Right renal pelvis (tissue), 4 donors: ENCODE data around the gene LZTR1. TPM values are rescaled to one million over a fixed set of nuclear protein-coding genes. Genes with fewer than 3 reads are reported as not detected.

Experiments
- DNase-seq, 4 donors: peaks; one replicate each; pipeline ENCODE4 v3.0.0-alpha.2; 2013; ENCODE audit warnings: low read depth in 4 of 4, low spot score in 3 of 4, missing footprints in 1 of 4
- polyA plus RNA-seq, 4 donors: library from polyadenylated mRNA; unstranded; fragments of 120-200 nt; gene quantifications; one replicate each; pipeline ENCODE4 v1.2.1, GENCODE V29; 2013; ENCODE audit not compliant: insufficient read length in 4 of 4

Gene LZTR1
- polyA plus RNA-seq, 4 donors = 43.3 to 55.0 (median 49.1) TPM

DNA sequence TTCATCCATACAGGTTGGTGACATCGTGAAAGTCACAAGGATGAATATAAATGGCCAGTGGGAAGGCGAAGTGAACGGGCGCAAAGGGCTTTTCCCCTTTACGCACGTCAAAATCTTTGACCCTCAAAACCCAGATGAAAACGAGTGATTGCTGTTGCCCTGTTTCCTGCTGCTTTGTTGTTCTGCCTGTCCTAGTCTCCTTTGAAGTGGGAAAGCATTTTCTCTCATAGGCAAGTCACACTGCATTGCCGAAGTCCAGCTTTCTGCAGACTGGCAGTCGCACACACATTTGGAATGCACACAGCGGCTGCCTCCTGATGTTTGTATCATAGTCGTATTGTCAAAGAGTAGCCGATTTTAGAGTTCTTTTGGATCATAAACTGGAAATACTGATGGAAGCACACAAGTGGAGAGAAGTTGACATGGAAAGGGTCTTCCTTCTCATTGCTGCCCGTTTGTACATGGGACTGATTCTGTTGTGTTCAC is 32.4 kb upstream of the LZTR1 start:
- no peak for DNase-seq

DNA sequence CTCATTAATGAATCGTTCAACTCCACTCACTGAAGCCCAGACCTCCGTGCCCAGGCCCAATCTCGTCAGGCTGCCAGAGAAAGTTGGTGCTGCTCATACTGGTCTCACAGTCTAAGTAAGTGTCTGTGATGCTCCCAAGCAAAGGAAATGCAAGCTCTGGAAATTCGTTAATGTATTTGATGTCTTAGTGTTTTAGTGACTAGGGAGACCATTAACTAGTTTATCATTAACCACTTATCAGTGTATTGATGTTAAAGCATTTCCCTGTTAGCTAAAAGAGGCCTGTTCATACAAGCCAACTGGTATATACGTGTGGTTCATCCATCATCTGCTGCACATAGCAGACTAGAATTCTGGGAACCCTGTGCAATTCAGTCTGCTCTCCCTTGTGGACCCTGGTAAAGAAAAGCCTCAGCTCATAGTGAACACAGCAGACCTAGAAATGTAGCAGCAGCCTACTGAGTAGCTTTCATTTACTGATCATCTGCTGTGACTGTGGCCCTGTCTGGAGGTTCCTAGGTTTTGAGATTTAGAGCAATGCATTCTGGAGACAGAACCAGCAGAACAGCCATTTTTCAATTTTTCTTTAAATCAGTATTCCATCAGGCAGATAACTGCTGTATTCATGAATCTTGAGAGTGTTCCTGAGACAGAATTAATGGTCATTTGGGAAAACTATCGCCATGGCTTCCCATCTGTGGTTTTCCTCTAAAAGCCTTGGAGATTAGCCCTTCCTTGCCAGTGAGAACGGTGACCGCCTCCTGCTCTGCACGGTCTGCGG is 30.8 kb upstream of the LZTR1 start:
- no peak for DNase-seq

DNA sequence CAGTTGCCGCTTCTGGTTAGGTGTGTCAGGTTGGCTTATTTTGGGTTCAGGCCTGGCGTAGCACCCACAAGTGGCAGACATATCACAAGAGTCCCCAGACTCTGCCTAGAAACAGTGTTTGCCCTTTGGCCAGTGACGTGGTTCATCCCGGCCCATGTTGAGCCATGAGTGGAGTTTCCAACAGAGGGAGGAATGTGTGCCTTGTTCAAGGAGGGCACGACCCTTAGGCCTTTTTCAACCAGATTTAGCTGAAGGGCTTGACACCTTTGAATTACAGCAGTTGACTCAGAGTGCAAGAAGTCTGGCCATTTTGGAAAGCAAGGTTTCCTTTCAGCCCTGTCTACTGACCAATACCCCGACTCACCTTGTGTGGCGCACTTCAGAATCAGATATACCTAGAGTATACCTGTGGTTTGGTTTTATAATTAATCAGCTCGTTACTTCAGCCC is 30.1 kb upstream of the LZTR1 start:
- DNase-seq = no peak

DNA sequence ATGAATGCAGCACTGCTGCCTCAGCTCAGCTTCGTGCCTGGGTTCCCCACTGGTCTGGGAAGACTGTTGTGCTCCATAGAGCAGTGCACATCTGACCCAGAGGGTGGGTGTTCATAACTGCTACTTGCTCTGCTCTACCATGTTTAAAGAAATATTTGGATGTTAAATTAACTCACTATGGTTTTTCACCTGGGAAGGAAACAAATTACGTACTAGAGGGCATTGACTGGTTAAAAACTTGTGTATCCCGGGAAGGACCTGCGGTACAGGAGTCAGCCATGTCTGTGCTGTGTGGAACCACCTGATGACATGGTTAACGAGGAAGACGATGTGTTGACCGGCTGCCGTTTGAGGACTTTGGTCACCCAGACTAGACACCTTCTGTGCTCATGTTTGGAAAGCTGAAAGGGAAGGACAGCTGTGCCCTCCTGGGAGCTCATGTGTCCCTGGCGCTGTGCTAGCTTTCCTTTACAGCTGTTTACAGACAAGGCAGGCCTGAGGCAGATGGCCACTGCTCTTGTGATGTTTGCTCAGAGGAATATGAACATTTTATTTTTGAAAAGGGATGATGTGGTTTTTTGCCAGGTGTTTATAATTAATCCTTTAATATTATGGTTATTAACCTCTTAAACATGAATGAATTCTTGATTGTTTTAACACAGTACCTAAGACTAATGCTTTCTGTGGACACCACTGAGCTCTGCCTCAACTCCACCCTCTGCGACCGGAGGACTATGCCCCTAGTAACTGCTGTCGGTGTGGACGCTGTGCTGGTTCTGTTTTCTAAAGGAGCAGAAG is 29.4 kb upstream of the LZTR1 start:
- DNase-seq = no peak

DNA sequence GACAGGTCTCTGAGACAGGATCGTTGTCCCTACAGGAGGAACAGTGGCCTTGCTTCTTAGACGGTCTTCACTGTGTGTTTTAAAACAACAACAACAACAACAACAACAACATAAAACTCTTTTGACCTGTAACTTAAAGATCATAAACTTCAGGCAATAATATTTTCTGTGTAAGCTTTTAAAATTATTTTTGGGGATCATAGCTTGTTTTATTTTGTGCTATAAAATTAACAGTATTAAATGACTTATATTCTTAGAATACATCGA is 28.8 kb upstream of the LZTR1 start:
- no peak for DNase-seq

DNA sequence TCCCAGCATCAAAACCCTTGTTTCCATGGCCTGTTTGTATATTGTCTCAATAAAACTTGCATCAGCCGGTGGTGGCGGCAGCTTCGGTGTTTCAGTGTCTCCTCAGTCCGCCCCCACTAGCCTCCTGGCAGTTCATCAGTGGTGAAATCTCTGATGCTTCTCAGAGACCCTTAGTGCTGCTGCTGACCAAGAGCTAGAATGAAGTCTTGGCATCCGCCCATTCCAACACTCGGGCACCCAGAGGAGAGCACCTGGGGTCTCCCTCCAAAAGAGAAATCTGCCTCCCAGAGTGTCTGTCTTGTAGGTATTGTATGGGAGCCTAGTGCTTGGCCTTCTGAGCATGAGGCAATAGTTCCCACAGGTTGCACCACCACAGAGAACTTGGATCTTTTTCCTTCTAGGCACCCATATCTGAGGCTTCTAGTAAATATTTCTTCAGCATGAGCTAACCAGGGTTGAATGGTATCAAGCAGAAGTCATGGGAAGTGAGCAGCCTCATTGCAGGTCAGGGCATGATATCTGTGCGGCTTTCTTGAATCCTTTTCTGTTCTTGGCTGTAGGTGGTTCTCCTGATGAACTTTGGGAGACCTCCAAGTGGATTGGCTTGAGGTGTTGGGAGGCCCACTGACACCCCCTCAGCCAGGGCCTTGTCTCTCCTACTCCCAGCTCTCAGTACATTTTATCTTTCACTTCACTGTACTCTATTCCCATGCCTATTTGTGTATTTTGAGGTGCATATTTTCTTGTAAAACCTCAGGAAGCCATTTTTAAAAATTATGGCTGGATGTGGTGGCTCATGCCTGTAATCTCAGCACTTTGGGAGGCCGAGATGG is 28.2 kb upstream of the LZTR1 start:
- DNase-seq = no peak

DNA sequence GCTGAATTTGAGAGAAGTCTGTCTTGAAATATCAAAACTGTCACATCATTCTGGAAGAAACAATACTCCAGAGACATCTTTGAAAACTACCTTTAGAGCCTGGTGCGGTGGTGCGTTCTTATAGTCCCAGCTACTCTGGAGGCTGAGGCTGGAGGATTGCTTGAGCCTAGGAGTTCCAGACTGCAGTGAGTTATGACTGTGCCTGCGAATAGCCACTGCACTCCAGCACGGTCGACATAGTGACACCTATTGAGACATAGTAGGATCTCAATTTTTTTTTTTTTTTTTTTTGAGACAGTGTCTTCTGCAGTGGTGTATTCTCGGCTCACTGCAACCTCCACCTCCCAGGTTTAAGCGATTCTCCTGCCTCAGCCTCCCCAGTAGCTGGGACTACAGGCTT is 26.5 kb upstream of the LZTR1 start:
- DNase-seq = no peak

DNA sequence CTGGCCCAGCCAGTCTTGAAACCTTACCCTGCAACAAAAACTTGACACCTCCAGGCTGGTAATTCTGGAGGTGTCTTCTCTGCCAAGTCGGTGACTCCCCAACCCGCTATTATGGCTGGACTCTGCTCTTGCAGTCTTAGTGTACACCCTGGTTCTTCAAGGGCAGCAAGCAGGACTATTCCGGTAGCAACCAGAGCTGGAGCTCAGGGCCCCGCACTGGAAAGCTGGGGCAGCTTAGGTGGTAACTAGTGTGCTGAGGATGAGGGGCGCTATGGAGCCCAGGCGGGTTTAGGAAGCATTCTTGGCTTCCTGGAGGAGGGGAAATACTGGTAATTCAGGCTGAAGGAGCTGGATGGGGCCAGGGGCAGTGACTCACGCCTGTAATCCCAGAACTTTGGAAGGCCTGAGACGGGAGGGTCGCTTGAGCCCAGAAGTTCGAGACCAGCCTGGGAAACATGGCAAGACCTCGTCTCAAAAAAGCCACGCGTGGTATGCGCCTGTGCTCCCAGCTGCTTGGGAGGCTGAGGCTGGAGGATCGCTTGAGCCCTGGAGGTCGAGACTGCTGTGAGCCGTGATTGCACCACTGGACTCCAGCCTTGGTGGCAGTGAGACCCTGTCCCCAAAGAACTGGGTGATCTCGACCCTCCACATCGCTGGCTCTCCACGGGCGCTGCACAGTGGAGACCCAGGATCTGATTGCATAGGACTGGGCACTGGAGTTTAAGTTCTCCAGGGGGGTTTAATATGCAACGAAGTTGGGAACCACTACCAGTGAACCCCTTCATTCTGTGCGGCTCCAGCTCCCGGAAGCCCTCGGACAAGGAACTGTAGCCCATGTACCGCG is 25.6 kb upstream of the LZTR1 start:
- DNase-seq = no peak

DNA sequence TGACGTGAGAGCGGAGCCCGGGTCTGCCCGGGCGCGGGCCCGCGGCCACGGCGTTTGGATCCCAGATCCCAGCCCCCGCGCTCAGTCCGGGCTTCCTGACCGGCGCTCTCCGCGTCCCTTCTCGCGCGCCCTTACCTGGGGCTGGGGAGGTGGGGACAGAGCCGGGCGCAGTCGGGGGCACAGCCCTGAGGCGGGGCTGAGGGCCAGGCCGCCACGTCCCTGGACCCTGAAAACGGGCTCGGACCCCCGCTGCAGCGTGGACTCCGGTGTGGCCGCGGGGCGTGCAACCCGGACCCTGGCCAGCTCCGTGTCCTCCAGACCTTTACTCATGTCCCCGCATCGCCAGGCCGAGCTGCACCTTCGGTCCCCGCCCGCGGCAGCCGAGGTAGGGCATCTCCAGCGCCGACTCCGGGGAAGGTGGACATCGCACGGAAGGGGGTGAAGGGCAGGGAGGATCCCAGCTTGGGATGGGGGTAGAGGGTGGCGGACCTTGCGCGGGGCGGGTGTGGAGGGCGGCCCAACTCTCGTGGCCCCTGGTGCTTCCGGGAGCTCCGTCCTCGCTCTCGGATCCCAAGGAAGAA is 24.9 kb upstream of the LZTR1 start:
- DNase-seq = no peak

DNA sequence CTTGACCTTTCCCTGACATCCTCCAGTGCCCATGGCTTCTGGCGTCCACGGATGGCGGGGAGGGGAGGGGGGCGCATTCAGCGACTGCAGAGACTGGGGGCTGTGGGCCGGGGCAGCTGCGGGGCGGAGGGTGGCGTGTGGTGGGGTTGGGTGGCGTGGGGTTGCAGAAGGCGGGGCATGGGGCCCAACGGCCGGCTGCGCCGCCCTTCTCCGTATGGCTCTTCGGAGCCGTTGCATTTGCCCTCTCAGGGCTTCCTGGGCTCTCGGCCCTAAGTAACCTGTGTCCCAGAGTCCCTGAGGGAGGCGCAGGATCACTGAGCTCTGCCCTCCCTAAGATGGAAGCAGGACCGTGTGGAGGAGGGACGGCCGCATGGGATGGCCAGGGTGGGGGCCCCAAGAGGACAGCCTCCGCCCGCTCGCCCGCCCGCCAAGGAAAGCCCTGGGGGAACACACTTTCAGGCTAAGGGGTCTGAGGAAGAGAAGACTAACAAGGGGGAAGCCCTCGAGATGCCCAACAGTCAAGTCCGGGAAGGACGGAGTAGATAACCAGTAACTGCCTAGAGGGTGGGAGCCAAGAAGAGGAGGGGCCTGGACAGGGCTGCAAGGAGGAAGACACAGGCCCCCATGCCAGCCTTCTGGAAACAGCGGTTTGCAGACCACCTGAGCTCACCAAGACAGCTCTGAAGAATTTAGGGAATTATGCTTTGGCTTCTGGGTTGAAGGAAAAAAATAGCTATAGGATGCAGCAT is 24.2 kb upstream of the LZTR1 start:
- DNase-seq = no peak

DNA sequence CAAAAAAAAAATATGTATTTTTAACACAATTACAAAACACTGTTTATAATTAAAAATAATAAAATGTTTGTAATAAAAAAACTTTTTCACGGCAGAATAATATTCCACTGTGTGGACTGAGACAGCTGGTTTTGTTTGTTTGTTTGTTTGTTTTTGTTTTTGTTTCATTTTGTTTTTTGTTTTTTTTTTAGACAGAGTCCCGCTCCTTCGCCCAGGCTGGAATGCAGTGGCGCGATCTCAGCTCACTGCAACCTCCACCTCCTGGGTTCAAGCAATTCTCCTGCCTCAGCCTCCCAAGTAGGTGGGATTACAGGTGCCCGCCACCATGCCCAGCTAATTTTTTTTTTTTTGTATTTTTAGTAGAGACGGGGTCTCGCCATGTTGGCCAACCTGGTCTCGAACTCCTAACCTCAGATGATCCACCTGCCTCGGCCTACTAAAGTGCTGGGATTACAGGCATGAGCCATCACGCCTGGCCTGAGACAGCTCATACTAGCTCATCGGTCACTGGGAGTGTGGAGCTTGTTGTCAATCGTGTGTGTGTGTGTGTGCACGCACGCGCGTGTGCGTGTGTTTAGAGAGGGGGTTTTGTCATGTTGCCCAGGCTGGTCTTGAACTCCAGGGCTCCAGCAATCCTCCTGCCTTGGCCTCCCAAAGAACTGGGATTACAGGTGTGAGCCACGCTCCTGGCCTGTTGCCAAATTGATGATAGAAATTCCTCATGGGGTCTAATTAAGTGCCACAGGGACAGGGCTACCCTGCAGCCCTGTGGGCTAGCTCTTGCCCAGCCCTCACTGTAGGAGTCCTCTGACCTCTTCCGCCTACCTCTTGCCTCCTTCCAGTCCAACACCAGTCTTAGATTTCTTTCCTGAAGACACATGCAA is 22.3 kb upstream of the LZTR1 start:
- DNase-seq = no peak

DNA sequence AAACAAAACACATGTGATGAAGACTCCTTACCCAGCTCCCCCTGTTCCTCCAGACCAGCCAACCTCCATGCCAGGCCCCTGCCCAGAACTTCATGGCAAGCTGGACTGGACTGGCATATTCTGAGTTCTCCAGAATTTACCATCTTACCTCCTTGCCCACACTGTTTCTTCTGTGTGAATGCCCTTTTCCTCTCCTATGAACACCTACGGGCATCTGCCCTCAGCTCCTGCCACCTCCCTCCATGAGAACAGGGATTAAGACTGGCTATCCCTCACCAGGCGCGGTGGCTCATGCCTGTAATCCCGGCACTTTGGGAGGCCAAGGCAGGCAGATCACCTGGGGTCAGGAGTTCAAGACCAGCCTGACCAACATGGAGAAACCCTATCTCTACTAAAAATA is 21.5 kb upstream of the LZTR1 start:
- no peak for DNase-seq

DNA sequence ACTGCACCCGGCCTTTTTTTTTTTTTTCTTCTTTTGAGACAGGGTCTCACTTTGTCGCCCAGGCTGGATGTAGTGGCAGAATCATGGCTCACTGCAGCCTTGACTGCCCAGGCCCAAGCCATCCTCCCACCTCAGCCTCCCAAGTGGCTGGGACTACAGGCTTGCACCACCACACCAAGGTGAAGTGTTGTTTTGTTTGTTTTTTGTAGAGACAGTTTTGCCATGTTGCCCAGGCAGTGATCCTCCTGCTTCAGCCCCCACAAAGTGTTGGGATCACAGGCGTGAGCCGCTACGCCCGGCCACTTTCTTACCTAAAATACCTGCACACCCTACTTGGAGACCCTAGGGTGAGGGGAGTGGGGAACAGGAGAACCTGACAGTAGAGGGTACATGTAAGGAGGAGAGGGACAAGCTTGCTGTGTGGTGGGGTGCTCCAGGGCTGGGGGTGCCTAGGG is 19.6 kb upstream of the LZTR1 start:
- no peak for DNase-seq

DNA sequence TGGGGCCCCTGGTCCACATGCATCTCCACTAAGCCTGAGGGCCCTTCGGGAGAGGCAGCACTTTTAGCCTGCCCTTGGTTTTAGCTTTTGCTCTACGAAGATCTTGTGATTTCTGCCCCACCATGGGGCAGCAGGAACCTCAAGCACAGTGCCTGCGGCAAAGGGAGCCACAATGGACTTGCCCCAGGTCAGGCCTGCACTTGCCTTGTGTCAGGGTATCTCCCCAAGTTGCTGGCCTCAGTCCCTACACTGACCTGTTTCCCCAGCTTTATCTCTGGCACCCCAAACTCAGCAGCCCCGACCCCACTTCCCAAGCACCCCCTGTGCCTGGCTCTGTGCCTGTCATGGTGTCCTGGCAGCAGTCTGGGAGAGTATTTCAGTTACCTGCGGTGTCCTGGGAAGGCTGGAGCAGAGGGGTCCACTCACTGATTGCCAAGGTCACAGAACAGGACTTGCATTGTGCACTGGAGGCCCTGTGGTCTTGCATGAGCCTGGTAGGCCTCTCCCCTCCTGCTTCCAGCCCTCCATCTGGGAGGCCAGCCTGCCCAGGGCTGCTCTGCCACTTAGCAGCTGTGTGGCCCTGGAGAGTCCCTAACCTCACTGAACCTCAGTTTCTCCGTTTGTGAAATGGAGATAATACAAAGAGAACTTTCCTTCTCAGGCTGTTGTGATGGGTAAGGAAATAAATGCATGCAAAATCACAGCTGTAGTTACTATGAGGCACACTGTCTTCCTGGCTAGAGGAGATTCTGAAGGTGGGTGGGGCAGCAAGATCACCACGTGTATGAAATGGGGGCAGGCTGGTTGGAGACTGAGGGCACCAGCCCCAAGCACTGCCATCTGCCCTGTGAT is 18.7 kb upstream of the LZTR1 start:
- no peak for DNase-seq

DNA sequence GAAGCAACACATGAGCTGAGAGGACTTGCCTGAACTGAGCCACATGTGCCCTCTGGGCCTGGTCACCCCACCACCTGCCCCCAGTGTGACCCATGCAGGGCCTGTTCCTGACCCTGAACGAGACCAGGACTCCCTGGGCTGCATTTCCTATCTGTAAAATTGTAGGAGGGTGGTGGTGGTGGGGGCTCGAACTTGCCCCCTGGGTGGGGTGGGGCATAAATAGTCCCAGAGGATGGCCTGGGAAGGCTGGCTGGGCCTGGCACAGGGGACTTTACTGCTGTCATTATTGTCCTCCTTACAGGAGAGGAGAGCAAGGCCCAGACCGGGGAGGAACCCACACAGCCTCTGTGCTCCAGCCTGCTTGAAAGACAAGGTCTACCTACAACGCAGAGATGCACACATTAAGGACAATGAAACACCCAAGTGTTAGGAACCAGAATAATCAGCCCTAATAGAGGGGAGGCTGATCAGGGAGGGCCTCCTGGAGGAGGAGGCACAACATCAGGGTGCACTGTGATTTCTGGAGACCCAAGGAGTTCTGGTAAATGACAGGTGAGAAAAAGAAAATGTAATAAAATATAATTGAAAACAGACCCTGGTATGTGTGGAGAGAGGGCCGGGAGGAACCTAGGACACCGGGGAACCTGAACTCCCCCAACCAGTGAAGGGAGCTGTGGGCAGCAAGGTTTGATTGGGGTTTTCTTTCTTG is 17.9 kb upstream of the LZTR1 start:
- no peak for DNase-seq

DNA sequence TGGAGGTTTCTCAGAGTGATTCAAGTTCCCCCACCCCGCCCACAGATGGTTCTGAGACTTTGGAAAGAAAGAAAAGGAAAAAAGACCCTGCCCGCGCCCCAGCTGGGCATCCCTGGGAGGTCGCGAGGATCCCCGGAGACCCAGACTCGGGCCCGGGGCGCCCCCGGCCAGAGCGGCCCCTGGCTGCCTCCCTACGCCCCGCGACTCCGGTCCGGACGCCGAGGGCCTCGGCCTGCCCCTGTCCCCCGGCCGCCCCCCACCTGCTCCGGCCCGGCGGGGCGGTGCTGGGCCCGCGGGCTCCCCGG is 17.3 kb upstream of the LZTR1 start:
- no peak for DNase-seq
